ENCODE measurements around the gene OR2T11.

- TF ChIP-seq RAD21 (IDR thresholded peaks at IDR 0.05) (no peak), YY1 (IDR thresholded peaks at IDR 0.05) (no peak), TAF1 (conservative IDR thresholded peaks at IDR 0.05) (no peak), FOXA1 (IDR thresholded peaks at IDR 0.05) (no peak), JUND (IDR thresholded peaks at IDR 0.05) (no peak), ZBTB33 (IDR thresholded peaks at IDR 0.05) (no peak), MAX (IDR thresholded peaks at IDR 0.05) (no peak), RXRA (IDR thresholded peaks at IDR 0.05) (no peak), HNF4A (conservative IDR thresholded peaks at IDR 0.05) (no peak)
- TF ChIP-seq, protein P1, sequence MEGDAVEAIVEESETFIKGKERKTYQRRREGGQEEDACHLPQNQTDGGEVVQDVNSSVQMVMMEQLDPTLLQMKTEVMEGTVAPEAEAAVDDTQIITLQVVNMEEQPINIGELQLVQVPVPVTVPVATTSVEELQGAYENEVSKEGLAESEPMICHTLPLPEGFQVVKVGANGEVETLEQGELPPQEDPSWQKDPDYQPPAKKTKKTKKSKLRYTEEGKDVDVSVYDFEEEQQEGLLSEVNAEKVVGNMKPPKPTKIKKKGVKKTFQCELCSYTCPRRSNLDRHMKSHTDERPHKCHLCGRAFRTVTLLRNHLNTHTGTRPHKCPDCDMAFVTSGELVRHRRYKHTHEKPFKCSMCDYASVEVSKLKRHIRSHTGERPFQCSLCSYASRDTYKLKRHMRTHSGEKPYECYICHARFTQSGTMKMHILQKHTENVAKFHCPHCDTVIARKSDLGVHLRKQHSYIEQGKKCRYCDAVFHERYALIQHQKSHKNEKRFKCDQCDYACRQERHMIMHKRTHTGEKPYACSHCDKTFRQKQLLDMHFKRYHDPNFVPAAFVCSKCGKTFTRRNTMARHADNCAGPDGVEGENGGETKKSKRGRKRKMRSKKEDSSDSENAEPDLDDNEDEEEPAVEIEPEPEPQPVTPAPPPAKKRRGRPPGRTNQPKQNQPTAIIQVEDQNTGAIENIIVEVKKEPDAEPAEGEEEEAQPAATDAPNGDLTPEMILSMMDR (IDR thresholded peaks at IDR 0.05; ENCODE audit: low read depth, low read length, missing input control), result no peak
- TF ChIP-seq, protein P2, sequence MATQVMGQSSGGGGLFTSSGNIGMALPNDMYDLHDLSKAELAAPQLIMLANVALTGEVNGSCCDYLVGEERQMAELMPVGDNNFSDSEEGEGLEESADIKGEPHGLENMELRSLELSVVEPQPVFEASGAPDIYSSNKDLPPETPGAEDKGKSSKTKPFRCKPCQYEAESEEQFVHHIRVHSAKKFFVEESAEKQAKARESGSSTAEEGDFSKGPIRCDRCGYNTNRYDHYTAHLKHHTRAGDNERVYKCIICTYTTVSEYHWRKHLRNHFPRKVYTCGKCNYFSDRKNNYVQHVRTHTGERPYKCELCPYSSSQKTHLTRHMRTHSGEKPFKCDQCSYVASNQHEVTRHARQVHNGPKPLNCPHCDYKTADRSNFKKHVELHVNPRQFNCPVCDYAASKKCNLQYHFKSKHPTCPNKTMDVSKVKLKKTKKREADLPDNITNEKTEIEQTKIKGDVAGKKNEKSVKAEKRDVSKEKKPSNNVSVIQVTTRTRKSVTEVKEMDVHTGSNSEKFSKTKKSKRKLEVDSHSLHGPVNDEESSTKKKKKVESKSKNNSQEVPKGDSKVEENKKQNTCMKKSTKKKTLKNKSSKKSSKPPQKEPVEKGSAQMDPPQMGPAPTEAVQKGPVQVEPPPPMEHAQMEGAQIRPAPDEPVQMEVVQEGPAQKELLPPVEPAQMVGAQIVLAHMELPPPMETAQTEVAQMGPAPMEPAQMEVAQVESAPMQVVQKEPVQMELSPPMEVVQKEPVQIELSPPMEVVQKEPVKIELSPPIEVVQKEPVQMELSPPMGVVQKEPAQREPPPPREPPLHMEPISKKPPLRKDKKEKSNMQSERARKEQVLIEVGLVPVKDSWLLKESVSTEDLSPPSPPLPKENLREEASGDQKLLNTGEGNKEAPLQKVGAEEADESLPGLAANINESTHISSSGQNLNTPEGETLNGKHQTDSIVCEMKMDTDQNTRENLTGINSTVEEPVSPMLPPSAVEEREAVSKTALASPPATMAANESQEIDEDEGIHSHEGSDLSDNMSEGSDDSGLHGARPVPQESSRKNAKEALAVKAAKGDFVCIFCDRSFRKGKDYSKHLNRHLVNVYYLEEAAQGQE (IDR thresholded peaks at IDR 0.05), result no peak
Observed at GRCh38 chr1:248618119-248618518, 16.8 kb downstream of the OR2T11 start.
